CD4-positive, alpha-beta memory T cell (primary cell): ENCODE measurements around the gene LAMA5. TPM values are rescaled to one million over a fixed set of nuclear protein-coding genes. Genes with fewer than 3 reads are reported as not detected.

Source experiments
- CTCF ChIA-PET: fragments of 350-600 bp; sonication (Branson Sonifier 250); formaldehyde crosslinking; loops from one replicate; lab custom pipeline; 2021; ENCODE audit warnings: inconsistent platforms; ENCODE audit not compliant: partially characterized antibody; lab: Charles Lee
- POLR2A ChIA-PET: fragments of 350-600 bp; sonication (Branson Sonifier 250); formaldehyde crosslinking; loops from one replicate; lab custom pipeline; 2021; ENCODE audit not compliant: partially characterized antibody; lab: Charles Lee
- DNase-seq, 5 donors: peaks; one replicate each; pipeline versions ENCODE4 v3.0.0 to v3.0.0-alpha.2; 2020 to 2022; ENCODE audit warnings: mixed read lengths in 1 of 5
- H3K27ac ChIP-seq: one replicate; pipeline ENCODE4 v1.7.0; 2013; ENCODE audit warnings: low read depth, low read length
- H3K27me3 ChIP-seq: 2 replicates; pipeline ENCODE4 v1.7.0; 2013; ENCODE audit warnings: mild to moderate bottlenecking, low read length, moderate library complexity; ENCODE audit not compliant: insufficient read depth
- H3K36me3 ChIP-seq: 2 replicates; pipeline ENCODE4 v1.7.0; 2013; ENCODE audit warnings: mild to moderate bottlenecking, low read length, moderate library complexity; ENCODE audit not compliant: insufficient read depth
- H3K4me1 ChIP-seq: 2 replicates; pipeline ENCODE4 v1.7.0; 2013; ENCODE audit warnings: mild to moderate bottlenecking, low read length, moderate library complexity; ENCODE audit not compliant: insufficient read depth
- H3K4me3 ChIP-seq, 2 donors: one replicate each; pipeline ENCODE4 v1.7.0; 2013; ENCODE audit warnings: low read length in 2 of 2, mild to moderate bottlenecking in 1 of 2
- H3K9me3 ChIP-seq, 2 donors: one replicate each; pipeline ENCODE4 v1.7.0; 2013; ENCODE audit warnings: low read length in 2 of 2, control low read depth in 1 of 2; ENCODE audit not compliant: control insufficient read depth in 1 of 2
- H3K27ac Mint-ChIP-seq, 7 donors: one replicate each; pipeline ENCODE4 v1.8.0; 2020 to 2021; ENCODE audit warnings: mixed read lengths in 7 of 7, mild to moderate bottlenecking in 6 of 7, inconsistent platforms in 3 of 7, moderate library complexity in 3 of 7
- H3K27me3 Mint-ChIP-seq, 2 donors: one replicate each; pipeline ENCODE4 v1.8.0; 2020 to 2021; ENCODE audit warnings: mixed read lengths in 2 of 2
- H3K36me3 Mint-ChIP-seq, 2 donors: one replicate each; pipeline ENCODE4 v1.8.0; 2020 to 2021; ENCODE audit warnings: mixed read lengths in 2 of 2, inconsistent platforms in 1 of 2, mild to moderate bottlenecking in 1 of 2
- H3K4me1 Mint-ChIP-seq, 4 donors: one replicate each; pipeline ENCODE4 v1.8.0; 2020 to 2021; ENCODE audit warnings: mixed read lengths in 4 of 4, mild to moderate bottlenecking in 1 of 4
- H3K4me3 Mint-ChIP-seq, 8 donors: one replicate each; pipeline ENCODE4 v1.8.0; 2020 to 2021; ENCODE audit warnings: mixed read lengths in 8 of 8, mild to moderate bottlenecking in 7 of 8, moderate library complexity in 6 of 8, inconsistent platforms in 3 of 8
- H3K9me3 Mint-ChIP-seq, 8 donors: one replicate each; pipeline ENCODE4 v1.8.0; 2020 to 2021; ENCODE audit warnings: mixed read lengths in 8 of 8, mild to moderate bottlenecking in 5 of 8, inconsistent platforms in 3 of 8, moderate library complexity in 1 of 8
- intact Hi-C: fragments of 100-400 bp; cut with micrococcal nuclease; formaldehyde crosslinking; loops from one replicate; pipeline ENCODE4 v1.15.1; 2023
- polyA plus RNA-seq, 2 donors: library from polyadenylated mRNA; unstranded; fragments of 300-500 nt; fragmentation: Illumina TruSeq; gene quantifications; one replicate each; pipeline ENCODE4 v1.2.3, GENCODE V29; 2021
- total RNA-seq, 2 experiments: library from RNA; stranded (reverse); gene quantifications; one replicate each; pipeline ENCODE4 v1.2.3, GENCODE V29; 2021

Gene LAMA5
- total and polyA plus RNA-seq, 4 experiments from 2014 or later = 0.49 TPM; not detected in 3

DNA sequence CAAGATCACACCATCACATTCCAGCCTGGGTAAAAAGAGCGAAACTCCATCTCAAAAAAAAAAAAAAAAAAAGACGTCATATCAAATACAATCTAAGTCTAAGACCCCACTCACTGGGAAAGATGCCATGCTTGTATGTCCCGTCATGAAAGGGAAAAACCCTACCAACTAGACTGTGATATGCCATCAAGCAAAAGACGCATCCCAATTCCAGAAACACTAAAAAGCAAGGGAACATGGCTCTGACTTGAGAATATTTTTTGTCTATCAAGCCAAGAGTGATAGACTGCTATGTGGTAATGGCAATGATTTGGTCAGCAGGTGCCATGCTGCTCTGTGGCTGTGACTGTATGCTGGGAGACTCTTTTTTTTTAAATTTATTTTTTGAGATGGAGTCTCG lies 23.0 kb downstream of the LAMA5 start:
- POLR2A ChIA-PET = no interaction called here
- no peaks in the 10 kb centered on the region for H3K36me3 Mint-ChIP-seq
- CTCF ChIA-PET = no interaction called here

DNA sequence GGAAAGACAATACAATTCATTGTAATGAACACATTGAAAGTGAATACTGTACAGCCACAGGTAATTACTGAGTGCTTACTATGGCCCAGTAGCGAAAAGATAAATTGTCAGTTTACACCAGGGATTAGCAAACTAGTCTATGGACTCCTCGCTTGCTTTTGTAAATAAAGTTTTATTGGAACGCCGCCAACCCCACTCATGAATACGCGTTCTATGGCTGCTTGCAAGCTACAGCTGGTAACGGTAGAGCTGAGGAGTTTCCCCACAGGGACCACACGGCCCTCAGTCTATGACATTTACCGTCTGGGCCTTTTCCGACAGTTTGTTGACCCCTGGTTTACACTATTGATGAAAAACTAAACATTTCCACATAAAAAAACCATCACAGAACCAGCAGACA lies 24.2 kb downstream of the LAMA5 start:
- H3K9me3 Mint-ChIP-seq = peaks cover 0 to 1% (median 0%) of the 10 kb centered on the region in 8 donors
- CTCF ChIA-PET = no interaction called here
- no peak overlapping the region for H3K4me3 ChIP-seq

More for the DNA sequence above, 23.0 kb downstream of the LAMA5 start:
- no peaks in the 10 kb centered on the region for H3K9me3 ChIP-seq
- intact Hi-C loops = no loop called here
- DNase-seq = no peak
- H3K36me3 ChIP-seq = no peaks in the 10 kb centered on the region
- Mint-ChIP-seq H3K27me3 (peaks cover 7 to 8% of the 10 kb centered on the region in 2 donors), H3K9me3 (peaks cover 0 to 10% (median 6%) of the 10 kb centered on the region in 8 donors), H3K27ac (no peak overlapping the region), H3K4me1 (peaks cover 0 to 2% (median under 1%) of the 10 kb centered on the region in 4 donors), H3K4me3 (no peak overlapping the region)
- H3K27me3 ChIP-seq = no peaks in the 10 kb centered on the region
- no peak overlapping the region for H3K4me3 ChIP-seq
- no peak overlapping the region for H3K27ac ChIP-seq
- H3K4me1 ChIP-seq = no peaks in the 10 kb centered on the region

DNA sequence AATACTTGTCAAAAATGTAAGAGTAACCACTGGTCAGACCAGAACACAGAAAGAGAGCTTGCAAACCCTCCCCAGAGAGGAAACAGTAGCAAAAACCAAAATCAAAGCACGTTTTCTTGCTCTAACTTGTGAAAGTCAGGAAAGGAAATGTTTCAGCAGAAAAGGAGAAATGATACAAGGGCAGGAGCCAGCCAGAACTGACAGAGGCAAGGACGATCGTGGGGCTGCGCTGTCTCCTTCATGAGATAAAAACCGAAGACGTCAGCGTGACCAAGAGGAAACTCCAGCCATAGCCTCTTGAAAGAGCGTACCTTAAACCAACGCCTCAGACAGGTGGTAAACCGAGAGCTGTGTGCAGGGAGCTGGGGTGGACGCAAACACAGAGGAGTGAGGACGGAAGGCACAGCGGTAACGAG lies 27.5 kb downstream of the LAMA5 start:
- H3K36me3 ChIP-seq = no peaks in the 10 kb centered on the region
- H3K27ac Mint-ChIP-seq = no peak overlapping the region
- H3K9me3 ChIP-seq = no peaks in the 10 kb centered on the region
- H3K4me3 ChIP-seq = no peak overlapping the region
- no peak overlapping the region for H3K4me3 Mint-ChIP-seq
- no peak overlapping the region for H3K27ac ChIP-seq
- H3K9me3 Mint-ChIP-seq = no peaks in the 10 kb centered on the region
- DNase-seq = peak in 1 of 5 donors; percentile 4
- POLR2A ChIA-PET = no interaction called here
- H3K27me3 ChIP-seq = no peaks in the 10 kb centered on the region
- intact Hi-C loops = no loop called here
- H3K4me1 Mint-ChIP-seq = peaks cover 0 to 5% (median 0%) of the 10 kb centered on the region in 4 donors
- CTCF ChIA-PET = no interaction called here
- no peaks in the 10 kb centered on the region for H3K4me1 ChIP-seq
- H3K36me3 Mint-ChIP-seq = no peaks in the 10 kb centered on the region
- H3K27me3 Mint-ChIP-seq = peaks cover 9 to 11% of the 10 kb centered on the region in 2 donors

More for the DNA sequence above, 24.2 kb downstream of the LAMA5 start:
- POLR2A ChIA-PET = no interaction called here
- Histone ChIP-seq H3K27ac (no peak overlapping the region), H3K9me3 (no peaks in the 10 kb centered on the region), H3K4me1 (no peaks in the 10 kb centered on the region), H3K27me3 (no peaks in the 10 kb centered on the region), H3K36me3 (no peaks in the 10 kb centered on the region)
- Mint-ChIP-seq H3K4me1 (peaks cover 0 to 1% (median 0%) of the 10 kb centered on the region in 4 donors), H3K4me3 (no peak overlapping the region), H3K27ac (no peak overlapping the region), H3K27me3 (peaks cover 7 to 8% of the 10 kb centered on the region in 2 donors), H3K36me3 (no peaks in the 10 kb centered on the region)
- no peak for DNase-seq
- intact Hi-C loops = no loop called here

DNA sequence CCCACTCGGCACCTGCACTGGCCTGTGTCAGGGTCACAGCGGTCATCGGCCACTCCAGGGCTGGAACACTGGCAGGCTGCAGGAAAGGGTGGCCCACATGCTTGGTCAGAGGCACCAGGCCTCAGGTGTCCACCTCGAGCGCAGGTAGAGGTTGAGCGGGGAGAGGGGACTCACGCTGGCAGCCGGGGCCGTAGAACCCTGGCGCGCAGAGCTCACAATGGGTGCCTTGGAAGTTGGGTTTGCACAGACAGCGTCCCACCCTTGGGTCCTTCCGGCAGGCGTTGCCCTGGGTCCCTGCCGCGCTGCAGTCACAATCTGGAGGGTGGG lies 28.9 kb downstream of the LAMA5 start:
- Mint-ChIP-seq H3K27ac (no peak overlapping the region), H3K36me3 (no peaks in the 10 kb centered on the region), H3K27me3 (peaks cover 9 to 11% of the 10 kb centered on the region in 2 donors), H3K4me1 (peaks cover 0 to 5% (median 0%) of the 10 kb centered on the region in 4 donors), H3K9me3 (no peaks in the 10 kb centered on the region), H3K4me3 (no peak overlapping the region)
- Histone ChIP-seq H3K36me3 (no peaks in the 10 kb centered on the region), H3K4me1 (no peaks in the 10 kb centered on the region), H3K27ac (no peak overlapping the region), H3K27me3 (no peaks in the 10 kb centered on the region), H3K4me3 (no peak overlapping the region), H3K9me3 (no peaks in the 10 kb centered on the region)
- CTCF ChIA-PET = no interaction called here
- DNase-seq = peak in 1 of 5 donors; percentile 30
- intact Hi-C loops = no loop called here
- POLR2A ChIA-PET = no interaction called here

DNA sequence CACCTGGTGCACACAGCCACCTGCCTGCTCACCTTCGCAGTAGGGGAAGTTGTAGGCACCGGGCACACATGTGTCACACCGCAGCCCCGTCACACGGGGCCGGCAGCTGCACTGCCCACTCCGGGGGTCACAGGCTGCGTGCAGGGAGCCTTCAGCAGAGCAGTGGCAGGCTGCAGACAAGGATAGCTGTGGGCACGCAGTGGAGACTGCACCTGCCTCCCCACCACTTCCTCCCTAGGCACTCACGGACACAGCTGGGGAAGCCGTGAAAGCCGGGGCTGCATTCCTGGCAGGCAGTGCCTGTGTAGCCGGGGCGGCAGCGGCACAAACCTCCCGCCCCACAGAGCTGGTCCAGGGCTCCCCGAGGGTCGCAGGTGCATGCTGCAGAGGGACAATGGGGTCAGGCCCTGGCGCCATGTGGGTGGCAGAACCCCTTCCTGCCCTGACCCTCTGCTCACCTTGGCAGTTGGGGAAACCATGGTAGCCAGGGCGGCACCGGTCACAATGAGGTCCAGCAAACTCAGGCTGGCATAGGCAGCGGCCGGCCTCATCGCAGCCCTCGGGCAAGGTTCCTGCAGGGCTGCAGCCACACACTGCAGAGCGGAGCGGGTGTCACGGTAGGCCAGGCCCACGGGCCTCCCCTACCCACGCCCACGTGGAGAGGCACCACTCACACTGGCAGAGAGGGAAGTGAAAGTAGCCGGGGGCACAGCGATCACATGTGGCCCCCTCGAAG lies 29.4 kb downstream of the LAMA5 start:
- H3K4me1 Mint-ChIP-seq = peaks cover 0 to 5% (median 0%) of the 10 kb centered on the region in 4 donors
- intact Hi-C loops = no loop called here
- H3K27me3 ChIP-seq = no peaks in the 10 kb centered on the region
- H3K4me1 ChIP-seq = no peaks in the 10 kb centered on the region
- H3K4me3 ChIP-seq = no peak overlapping the region
- DNase-seq = peak in 1 of 5 donors; percentile 5
- H3K9me3 Mint-ChIP-seq = no peaks in the 10 kb centered on the region
- H3K4me3 Mint-ChIP-seq = no peak overlapping the region
- H3K27me3 Mint-ChIP-seq = peaks cover 9 to 11% of the 10 kb centered on the region in 2 donors
- H3K36me3 ChIP-seq = no peaks in the 10 kb centered on the region
- H3K27ac ChIP-seq = no peak overlapping the region
- no peaks in the 10 kb centered on the region for H3K9me3 ChIP-seq
- H3K36me3 Mint-ChIP-seq = no peaks in the 10 kb centered on the region
- H3K27ac Mint-ChIP-seq = no peak overlapping the region
- CTCF ChIA-PET = no interaction called here
- POLR2A ChIA-PET = no interaction called here

DNA sequence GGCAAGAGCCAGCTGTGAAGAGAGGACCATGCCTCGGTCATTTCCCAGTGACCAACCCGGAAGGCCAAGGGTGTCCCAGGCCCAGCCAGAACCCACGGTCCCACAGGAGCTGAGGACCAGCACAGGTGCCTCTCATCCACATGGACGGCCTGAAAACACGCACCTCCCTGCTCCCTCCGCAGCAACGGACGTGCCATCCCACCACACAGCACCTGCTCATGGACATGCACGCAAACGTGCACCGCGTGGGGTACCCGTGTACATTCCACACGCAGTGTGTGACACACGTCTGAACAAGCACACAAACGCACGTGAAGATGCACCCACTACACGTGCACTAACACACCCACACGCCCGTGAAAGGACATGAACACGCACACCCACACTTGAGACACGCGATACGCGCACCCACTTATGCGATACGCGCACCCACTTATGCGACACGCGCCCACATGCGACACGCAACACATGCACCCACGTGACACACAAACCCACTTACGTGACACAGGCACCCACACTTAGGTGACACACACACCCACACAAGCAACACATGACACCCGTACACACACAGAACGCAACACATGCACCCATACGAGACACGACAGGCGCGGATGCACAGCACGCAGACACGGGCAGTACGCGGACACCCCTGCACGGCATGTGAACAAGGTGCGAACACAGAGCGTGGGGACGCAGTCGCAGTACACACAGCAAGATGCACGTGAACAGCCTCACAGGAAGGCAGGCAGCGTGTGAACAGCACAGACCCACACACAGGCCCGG lies 30.1 kb downstream of the LAMA5 start:
- no peaks in the 10 kb centered on the region for H3K9me3 ChIP-seq
- H3K27ac ChIP-seq = no peak overlapping the region
- no peak overlapping the region for H3K27ac Mint-ChIP-seq

DNA sequence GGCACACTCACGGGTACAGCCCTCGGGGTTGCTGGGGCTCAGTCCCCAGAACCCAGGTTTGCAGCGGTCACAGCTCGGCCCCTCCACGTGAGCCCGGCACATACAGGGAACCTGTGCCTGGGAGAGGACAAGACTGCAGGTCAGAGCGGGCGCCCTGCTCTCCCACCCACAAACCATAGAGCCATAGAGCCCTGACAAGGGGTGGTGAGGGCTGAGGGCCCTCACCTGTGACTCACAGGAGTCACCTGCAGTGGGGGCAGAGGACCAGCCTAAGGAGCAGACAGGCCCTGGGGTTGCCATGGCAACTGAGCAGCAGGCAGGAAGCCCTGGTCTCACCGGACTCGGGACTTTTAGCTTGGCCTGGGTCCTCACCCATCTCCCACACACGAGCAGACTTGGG lies 30.8 kb downstream of the LAMA5 start:
- H3K36me3 ChIP-seq = no peaks in the 10 kb centered on the region
- peak in 1 of 5 donors; percentile 26 for DNase-seq
- H3K9me3 ChIP-seq = no peaks in the 10 kb centered on the region
- ChIA-PET POLR2A (no interaction called here), CTCF (no interaction called here)
- H3K4me1 ChIP-seq = no peaks in the 10 kb centered on the region
- H3K27ac Mint-ChIP-seq = no peak overlapping the region
- peaks cover 8 to 11% of the 10 kb centered on the region in 2 donors for H3K27me3 Mint-ChIP-seq
- no peaks in the 10 kb centered on the region for H3K9me3 Mint-ChIP-seq
- no peaks in the 10 kb centered on the region for H3K36me3 Mint-ChIP-seq
- no peak overlapping the region for H3K4me3 ChIP-seq
- no peak overlapping the region for H3K27ac ChIP-seq
- peaks cover 0 to 5% (median 0%) of the 10 kb centered on the region in 4 donors for H3K4me1 Mint-ChIP-seq
- H3K27me3 ChIP-seq = no peaks in the 10 kb centered on the region
- intact Hi-C loops = no loop called here
- H3K4me3 Mint-ChIP-seq = no peak overlapping the region

More for the DNA sequence above, 30.1 kb downstream of the LAMA5 start:
- Mint-ChIP-seq H3K4me3 (no peak overlapping the region), H3K36me3 (no peaks in the 10 kb centered on the region), H3K9me3 (no peaks in the 10 kb centered on the region), H3K27me3 (peaks cover 9 to 11% of the 10 kb centered on the region in 2 donors), H3K4me1 (peaks cover 0 to 5% (median 0%) of the 10 kb centered on the region in 4 donors)
- ChIA-PET POLR2A (no interaction called here), CTCF (no interaction called here)
- H3K4me3 ChIP-seq = no peak overlapping the region
- H3K4me1 ChIP-seq = no peaks in the 10 kb centered on the region
- DNase-seq = peak in 1 of 5 donors; percentile 15
- intact Hi-C loops = no loop called here
- no peaks in the 10 kb centered on the region for H3K36me3 ChIP-seq
- no peaks in the 10 kb centered on the region for H3K27me3 ChIP-seq
